HG03139 (cell line): ENCODE data around the gene PTGFR.

Source experiments
- ATAC-seq: cut with Tn5 transposase; IDR thresholded peaks from one replicate; pipeline ENCODE4 v1.9.1; 2021; ENCODE audit not compliant: unreplicated experiment

Gene PTGFR, protein sequence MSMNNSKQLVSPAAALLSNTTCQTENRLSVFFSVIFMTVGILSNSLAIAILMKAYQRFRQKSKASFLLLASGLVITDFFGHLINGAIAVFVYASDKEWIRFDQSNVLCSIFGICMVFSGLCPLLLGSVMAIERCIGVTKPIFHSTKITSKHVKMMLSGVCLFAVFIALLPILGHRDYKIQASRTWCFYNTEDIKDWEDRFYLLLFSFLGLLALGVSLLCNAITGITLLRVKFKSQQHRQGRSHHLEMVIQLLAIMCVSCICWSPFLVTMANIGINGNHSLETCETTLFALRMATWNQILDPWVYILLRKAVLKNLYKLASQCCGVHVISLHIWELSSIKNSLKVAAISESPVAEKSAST

DNA sequence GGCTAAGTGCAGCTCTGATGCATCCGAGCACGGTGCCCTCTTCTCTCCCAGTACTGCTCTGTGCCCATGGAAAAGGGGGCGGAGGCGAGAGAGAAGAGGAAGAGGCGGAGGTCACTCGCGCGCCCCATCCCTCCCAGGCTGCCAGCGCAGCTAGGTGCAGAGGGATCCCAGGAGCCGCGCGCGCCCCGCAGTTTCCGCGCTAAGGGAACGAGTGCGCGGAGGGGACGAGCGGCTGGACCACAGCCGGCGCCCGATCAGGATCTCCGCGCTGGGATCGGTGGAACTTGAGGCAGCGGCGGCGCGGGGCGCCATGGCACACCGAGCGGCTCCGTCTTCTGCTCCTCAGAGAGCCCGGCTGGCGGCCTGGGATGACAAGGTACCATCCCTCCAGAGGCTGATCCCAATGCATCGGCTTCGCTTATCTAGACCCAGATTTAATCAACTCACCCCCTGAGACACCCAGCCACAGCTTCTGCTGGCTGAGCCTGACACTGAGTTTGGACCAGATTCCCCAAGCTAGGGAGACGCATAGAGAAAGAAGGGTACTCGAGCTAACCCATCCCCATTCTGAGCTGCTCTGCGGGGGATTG is at the start of gene PTGFR:
TSS of gene PTGFR (plus strand) at position 114 of the 590 bp plus-strand sequence. CDS start 1,770 bp downstream, outside the sequence.
- no peak for ATAC-seq

DNA sequence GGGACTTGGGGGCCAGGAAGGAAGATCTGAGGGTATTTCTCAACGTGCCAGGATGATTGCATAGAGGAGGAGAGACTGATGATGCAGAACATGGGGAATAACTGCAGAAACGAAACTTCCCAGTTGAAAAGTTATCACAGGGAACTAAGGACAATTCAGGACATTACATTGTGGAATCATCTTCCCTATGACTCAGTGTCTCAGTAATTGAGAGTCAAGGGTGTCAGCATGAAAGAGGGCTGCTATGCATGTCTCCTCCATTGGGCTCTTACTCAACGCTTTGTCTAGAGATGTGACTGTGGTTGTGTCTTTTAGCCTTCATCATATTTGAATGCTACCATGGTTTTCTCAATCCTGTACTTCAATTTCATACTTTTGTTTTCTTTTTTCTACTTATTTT is 48.9 kb upstream of the PTGFR start:
- no peak for ATAC-seq

DNA sequence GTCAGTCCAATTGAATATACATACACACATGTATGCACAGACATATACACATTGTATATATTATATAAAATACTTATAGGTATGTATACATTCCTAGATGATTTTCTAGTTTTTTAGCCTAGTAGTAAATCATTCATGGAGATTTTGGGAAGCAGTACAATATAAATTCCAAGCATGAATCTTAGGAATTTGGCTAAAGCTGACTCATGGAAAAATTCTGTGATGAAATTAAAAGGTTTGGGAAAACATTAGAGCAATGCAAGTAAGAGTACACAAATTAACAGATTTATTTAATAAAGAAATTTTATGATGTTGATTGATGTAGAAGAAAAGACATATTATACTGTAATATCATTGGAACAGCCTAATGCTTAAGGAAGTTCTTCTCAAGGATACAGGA is 43.7 kb upstream of the PTGFR start:
- no peak for ATAC-seq

DNA sequence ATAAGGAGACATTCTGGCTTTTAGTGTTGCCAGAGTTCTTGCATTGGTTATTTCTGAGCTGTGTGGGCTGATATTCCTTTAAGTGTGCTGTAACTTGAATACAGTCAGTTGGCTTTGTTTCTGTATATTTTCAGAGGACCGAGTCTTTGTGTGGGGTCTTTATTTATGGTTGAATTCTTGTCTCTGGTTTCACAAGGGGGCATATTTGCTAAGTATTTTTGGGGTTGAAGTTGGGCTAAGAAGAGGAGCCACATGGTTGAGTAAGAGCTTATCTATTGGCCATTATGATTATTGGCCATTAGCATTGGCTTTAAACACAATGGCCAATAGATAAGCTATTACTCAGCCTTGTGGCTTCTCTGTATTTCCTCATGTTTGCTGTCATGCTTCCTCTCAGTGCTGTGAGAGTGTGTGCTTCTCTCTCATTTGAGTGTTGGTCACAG is 26.3 kb upstream of the PTGFR start:
- ATAC-seq, result no peak

DNA sequence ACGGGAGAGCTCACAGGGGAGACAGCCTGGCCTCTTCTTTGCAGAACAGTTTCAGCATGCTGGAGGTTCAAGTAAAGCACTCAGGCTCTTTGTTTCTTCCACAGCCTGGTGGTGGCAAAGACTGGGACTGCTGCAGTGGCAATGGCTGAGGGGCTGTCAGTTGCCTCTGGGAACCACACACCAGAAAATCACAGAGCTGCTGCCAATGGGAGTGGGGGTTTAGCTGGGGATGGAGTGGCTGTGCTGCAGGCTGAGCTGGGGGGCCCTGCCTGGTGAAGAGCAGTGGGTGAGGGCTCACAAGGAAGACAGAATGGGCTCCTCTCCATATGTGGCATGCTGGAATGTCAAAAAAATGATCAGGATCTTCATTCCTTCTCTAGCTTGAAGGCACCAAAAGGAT is 25.6 kb upstream of the PTGFR start:
- no peak for ATAC-seq

DNA sequence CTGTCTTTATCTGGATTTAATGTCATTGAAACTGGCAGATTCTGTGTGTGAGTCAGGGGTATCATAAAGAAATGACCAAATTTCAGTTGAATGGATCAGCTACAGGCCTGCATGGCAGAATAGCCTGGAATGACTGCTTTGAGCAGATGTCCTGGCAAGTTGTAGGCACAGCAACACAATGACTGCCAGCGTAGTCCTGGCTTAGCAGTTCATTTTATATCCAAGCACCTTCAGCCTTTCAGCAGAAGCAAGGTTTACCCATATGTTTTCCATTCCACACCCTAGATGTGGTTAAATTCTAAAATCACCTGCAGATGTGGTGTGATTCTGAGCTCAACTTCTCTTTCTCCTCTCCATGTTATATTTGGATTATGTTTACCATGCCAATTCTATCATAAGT is 22.3 kb upstream of the PTGFR start:
- ATAC-seq, result no peak

DNA sequence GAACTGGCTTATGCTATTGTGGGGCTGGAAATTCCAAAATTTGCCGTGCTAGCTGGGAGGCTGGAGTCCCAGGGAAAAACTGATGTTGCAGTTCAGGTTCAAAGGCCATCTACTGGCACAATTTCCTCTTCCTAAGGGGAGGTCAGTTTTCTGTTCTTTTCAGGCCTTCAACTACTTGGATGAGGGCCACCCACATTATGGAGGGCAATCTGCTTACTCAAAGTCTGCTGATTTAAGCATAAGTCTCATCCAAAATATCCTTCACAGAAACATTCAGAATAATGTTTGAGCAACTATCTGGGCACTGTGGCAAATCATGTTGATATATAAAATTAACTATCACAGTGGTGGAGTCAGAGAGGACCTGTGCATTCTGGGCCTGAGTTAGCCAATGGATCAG is 21.2 kb upstream of the PTGFR start:
- ATAC-seq, result no peak

DNA sequence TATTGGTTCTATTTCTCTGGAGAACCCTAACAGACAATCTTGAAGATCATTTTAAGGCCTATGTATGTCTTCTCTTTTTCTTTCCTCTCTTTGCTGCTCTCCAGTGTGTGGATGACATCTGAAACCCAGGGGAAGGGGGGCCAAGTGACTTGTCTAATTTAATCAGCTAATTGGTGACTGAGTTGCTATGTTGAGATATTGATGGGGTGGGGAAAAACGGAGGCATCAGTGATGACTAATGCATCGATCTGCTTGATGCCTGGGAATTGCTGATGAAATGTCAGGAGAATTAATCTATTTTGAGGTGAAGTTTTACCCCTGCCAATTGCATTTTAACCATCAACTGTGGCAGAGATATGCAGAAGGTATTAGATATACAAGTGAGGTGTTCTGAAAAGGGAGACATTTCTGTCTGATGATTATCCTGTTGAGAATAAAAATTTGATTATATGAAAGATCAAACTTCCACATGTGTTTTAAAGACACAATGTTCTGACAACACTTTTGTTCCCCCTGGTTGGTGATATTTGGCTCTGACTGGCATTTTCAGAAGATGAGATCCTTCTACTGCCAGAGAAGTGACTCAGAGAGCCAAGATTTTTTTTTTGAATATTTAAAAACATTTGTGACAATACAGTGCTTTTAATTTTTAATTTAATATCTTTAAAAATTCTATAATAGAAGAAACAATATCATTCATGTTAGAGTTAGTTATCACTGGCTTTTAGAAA is 18.7 kb upstream of the PTGFR start:
- no peak for ATAC-seq

DNA sequence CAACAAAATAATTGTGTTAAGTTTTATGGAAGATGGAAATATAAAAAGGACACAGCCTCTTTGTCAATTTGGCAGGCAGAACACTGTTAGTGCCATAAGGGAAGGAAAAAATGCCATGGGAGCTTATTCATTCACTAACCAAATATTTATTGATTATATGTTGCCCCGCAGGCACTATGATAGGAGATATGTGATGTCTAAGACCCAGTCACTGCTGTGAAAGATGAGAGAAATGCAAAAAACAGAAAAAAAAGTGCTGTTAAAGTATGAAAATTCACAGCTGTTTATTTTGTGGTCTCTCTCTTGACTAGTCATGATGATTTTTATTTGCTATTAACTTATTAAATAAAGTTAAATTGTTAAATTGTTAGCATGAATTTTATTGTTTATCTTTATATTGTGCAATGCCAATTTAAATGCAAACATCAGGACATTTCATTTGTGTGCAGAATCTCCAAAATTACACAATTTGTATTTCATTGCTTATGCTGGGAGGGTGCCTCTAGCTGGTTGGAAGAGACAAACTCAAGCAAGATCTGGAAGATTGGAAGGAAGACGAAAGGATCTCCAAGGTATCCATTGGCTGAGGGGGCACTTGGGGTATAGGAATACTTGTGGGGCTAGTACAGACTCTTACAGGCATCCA is 17.8 kb upstream of the PTGFR start:
- no peak for ATAC-seq

DNA sequence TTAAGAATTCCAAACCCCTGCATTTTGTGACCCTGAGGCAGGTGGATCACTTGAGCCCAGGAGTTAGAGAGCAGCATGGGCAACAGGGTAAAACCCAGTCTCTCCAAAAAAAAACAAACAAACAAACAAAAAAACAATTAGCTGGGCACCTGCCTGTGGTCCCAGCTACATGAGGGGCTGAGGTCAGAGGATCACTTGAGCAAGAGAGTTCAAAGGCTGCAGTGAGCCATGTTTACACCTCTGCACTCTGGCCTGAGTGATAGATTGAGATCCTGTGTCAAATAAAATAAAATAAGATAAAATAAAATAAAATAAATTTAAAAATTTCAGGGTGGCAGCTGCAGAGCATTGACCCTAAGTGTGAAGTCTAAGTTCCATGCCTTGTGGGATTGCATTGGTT is 16.7 kb upstream of the PTGFR start:
- no peak for ATAC-seq

DNA sequence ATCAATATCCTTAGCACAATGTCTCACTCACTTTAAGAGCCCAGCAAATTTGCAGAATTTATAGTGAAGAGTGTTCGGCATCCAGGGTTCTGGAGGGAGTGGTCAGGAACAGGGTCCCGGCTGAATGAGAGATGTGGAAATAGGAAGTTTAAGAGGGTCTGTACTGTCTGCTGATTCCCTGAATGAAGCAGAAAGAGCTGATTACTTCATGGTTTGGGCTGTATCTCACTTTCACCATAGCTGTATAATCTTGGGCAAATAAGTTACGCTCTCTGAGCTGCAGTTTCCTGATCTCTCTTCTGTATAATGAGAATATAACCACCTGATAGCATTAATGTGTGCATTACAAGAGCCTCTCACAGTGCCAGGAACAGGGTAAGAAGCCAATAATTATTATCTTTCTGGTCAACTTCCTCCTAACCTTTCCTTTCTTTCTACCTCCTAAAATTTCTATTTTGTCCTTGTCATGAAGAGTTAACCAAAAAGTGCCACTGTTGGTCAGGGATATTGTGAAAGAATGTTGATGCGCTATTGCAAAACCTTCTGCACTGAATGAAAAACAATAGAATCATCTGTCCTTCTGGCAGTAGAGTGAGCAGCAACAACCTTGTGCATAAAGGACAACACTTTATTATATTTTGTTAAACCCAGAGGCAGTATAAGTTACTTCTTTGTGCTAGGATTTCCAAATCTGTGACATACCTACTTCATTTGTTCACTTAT is 14.7 kb upstream of the PTGFR start:
- ATAC-seq, result no peak

DNA sequence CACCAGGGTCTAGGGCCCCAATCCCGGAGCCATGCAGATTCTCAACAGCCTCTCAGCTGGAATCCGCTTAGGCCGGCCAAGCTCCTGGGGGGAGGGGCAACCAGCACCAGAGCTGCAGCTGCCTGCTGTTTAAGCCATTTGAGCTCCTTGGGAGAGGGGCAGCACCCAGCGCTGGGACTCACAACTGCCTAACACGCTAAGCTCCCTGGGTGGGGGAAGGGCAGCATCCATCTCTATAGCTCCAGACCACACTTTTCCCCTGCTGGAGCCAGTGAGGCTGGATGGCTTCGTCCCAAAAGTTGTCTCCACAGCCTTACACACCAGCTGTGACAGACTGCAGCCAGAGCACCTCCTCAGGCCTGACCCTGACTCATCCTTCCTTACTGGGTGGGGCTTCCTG is 6.9 kb upstream of the PTGFR start:
- no peak for ATAC-seq

DNA sequence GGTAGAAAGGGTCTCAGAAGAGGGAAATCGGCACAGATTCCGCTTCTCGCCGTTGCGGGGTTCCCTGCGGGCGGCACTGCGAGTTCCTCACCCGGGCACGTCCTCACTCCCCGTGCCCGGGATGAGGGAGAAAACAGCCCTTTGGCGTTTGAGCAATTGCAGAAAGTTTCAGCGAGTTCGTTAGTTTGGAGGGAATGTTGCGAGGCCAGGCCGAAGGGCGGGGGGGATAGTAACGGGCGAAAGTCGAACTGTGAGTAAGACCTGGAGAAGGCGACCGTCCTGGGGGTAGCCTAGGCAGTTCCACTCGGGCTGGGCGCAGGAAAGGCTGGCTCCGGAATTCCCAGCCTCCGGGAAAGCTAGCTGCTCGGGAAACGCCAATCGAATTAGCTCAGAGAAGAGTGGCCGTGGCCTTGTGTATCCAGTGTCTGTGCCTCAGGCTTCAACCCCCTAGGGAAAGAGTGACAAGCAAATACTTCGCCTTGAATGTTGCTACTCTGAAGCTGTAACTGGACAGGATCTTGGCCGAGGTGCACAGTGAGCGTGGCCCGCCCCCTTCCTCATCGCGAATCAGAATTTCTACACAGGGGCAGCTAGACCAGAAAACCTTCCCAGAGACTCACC is 787 bp downstream of the PTGFR start:
- no peak for ATAC-seq

DNA sequence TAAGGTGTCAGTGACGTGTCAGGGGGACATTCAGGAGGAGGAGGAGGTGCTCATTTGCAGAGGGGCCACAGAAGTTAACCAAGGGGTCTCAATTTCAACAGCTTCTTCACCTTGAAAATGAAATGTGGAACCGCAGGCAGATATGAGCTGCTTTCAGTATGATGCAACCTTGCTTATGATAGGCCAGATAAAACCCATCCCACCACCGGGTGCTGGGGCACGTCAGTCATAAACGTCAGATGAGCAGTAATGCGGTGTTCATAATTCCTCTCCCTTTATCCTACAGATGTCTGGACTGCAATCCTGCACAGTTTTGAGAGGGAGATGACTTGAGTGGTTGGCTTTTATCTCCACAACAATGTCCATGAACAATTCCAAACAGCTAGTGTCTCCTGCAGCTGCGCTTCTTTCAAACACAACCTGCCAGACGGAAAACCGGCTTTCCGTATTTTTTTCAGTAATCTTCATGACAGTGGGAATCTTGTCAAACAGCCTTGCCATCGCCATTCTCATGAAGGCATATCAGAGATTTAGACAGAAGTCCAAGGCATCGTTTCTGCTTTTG is 1.7 kb downstream of the PTGFR start:
- no peak for ATAC-seq

DNA sequence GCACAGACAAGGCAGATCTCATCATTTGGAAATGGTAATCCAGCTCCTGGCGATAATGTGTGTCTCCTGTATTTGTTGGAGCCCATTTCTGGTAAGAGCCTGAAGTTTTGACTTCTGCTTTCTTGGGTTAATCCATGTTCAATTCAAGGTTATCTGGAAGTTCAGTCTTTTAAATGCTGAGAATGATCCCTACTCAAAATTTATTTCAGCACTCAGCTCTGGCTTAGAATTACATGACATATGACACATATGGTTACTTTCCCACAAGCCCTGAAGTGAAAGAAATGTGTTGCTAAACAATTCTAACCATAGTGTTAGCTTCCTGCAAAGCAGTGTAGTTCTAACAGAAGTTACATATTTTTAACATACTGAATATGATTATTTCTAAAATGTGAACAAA is 2.7 kb downstream of the PTGFR start:
- ATAC-seq, result no peak

DNA sequence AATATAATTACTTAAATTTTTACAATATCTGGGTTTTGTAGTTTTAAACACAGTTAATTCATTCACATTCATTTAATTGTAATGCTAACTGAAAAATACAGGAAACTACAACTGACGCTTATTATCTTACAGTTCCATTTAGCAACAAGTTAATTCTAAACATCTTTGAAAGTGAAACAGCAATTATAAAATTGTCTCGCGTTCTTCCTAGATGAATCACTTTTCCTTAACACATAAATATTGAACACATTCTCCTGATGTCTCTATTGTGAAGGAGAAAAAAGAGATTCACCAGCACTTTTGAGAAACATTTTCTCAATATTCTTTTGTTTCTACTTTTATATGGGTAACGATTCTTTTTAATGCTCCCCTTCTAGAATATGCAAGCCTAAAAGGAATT is 6.4 kb downstream of the PTGFR start:
- ATAC-seq, result no peak

DNA sequence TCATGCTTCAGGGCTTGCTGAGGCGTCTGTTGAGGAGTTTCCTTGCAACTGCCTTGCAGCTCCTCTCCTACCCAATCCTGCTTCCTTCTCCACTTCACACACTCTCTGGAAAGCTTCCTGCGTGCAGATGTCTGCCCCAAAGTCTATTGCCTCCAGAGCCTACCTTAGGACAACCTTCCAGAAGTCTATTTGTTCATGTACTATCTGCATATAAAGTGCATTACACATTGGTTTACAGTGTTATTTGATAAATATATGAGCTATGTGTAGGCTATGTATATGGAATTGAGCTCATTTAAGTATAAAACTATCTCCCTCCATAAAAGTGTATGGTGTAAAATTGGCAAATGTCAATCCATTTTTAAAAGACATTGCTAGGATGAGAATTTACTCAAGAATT is 9.8 kb downstream of the PTGFR start:
- ATAC-seq, result no peak

DNA sequence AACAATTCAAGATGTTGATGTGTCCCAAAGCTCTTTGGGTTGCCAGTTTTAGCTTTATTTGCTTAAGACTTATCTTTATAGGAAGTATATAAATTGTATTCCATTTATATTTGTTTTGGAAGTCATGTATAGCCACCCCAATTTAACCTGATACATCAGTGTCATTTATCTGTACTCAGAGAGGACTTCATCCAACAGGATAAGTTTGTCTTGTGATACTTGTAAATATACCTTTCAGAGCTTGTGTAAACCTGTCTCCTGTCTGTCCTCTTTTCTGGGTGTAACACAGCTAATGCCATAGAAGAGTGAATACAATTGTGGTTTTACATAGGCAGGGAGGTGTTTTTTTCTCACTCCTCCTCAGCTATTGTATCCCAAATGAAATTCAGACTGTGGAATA is 10.4 kb downstream of the PTGFR start:
- ATAC-seq, result no peak

DNA sequence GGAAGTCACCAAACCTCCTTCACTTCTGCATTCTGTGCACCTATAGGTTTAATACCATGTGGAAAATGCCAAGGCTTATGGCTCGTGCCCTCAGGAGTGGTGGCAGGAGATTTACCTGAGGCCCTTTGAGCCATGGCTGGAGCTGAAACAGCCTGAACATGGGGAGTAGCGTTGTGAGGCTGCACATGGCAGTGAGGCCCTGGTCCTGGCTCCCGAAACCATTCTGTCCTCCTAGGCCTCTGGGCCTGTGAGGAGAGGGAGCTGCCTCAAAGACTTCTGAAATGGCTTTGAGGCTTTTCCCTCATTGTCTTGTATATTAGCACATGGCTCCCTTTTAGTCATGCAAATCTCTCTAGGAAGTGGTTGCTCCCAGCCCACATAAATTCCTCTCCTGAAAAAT is 20.6 kb downstream of the PTGFR start:
- no peak for ATAC-seq

DNA sequence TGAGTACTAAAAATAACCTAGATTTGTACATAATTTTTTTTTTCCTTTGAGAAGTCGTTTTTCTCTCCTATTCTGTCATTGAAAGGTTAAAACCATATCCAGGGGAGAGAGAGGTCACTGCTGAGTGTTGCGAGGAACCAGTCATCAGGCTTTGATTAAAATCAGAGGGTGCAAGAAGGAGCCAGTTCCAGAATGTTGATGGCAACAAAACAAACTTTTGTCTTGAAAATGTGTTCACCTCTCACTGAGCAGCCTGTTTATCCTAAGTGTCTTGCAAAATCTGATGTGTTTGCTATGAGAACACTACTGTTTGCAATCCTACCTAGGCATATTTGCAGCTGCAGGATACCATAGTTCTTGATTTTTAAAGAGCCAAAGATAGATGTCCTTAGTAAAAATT is 25.9 kb downstream of the PTGFR start:
- ATAC-seq, result no peak
